HG02973 (cell line): ENCODE results near the gene TTLL1.
"Not testable (repeated sequence)": the region's sequence is repeated elsewhere in the genome, so short reads cannot be mapped to it uniquely, and the experiment has no call there.

Experiments used
- ATAC-seq: cut with Tn5 transposase; IDR thresholded peaks from one replicate; pipeline ENCODE4 v1.9.1; 2021; ENCODE audit warnings: moderate library complexity; ENCODE audit not compliant: unreplicated experiment

TTLL1 gene

GRCh38 chr22:43110444-43110926 is 21.3 kb upstream of the TTLL1 start, which contains the start of gene BIK:
TSS of gene BIK (plus strand) at chr22:43110750. CDS start at chr22:43124023, 13,273 bp downstream.
- no peak for ATAC-seq

- ATAC-seq: no peak
Measured at GRCh38 chr22:43109921-43110443, 20.8 kb upstream of the TTLL1 start.

DNA sequence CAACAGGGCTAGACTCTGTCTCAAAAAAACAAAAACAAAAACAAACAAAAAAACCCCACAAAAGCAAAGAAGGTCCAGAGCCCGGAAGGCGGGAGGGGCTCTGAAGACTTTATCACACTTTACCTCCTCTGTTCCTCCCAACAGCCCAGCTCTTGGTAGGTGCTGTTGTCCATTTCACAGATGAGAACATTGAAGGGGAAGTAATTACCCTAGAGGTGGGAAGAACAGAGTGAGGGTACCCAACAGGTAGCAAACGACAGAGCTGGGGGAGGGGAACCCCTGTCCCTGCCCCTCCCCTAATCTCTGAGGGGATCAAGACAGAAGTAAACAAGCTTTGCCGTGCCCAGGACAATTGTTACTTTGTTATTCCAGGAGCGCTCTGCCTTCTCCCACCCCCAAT is 20.3 kb upstream of the TTLL1 start:
- no peak for ATAC-seq

GRCh38 chr22:43106302-43106701 is 17.1 kb upstream of the TTLL1 start:
- ATAC-seq: no peak

GRCh38 chr22:43104950-43105349 is 15.8 kb upstream of the TTLL1 start:
- ATAC-seq: not testable (repeated sequence)

DNA sequence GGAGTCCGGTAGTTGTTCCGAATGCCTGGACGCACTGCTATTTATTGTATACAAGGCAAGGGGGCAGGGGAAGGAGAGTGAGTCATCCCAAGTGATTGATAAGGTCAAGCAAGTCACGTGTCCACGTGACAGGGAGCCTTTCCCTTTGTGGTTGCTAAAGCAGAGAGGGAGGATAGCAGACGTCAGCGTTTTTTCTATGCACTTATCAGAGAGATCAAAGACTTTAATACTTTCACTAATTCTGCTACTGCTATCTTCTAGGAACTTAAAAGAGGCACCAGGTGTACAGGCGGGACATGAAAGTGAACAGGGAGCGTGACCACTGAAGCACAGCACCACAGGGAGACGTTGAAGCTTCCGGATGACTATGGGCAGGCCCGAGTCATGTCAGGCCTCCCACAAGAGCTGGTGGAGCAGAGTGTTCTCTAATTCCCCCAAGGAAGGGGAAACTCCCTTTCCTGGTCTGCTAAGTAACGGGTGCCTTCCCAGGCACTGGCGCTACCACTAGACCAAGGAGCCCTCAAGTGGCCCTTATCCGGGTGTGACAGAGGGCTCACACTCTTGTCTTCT is 14.9 kb upstream of the TTLL1 start:
- not testable (repeated sequence) for ATAC-seq

- no peak for ATAC-seq
Measured at GRCh38 chr22:43101306-43101705, 12.1 kb upstream of the TTLL1 start.

GRCh38 chr22:43100225-43100624 is 11.0 kb upstream of the TTLL1 start:
- ATAC-seq: no peak

GRCh38 chr22:43099095-43099494 is 9.9 kb upstream of the TTLL1 start:
- ATAC-seq: no peak

DNA sequence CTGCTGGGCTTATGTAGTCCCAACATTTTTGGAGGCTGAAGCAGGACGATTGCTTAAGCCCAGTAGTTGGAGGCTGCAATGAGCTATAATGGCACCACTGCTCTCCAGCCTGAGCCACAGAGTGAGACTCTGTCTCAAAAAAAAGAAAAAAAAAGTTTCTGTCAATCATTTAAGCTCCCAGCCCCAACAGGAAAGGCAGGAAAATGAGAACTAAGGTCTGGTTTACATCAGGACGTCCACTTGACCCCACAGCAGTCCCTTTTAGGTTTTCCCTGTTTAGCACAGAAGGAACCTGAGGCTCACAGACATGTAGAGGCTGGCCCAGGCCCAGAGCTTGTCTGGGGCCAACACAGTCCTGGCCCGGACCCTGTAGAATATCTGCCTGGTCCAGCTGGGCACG is 9.2 kb upstream of the TTLL1 start:
- ATAC-seq: no peak

DNA sequence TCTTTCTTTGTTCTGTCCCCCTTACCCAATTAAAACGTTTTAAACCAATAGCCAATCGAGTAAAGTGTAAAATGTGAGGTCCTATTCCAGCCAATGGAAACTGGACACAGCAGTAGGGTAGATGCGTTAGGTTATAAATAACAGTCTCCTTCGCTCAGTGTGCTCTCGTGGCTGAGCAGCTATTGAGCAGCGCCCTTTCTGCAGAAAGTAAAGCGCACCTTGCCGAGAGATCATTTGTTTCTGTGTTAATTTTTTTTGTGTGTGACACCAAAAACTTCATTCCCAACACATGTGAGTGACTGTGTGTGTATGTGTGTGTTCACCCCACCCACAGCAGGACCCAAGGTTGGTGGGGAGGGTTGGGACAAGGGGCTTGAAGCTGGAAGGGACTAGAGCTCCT is 7.2 kb upstream of the TTLL1 start:
- no peak for ATAC-seq

DNA sequence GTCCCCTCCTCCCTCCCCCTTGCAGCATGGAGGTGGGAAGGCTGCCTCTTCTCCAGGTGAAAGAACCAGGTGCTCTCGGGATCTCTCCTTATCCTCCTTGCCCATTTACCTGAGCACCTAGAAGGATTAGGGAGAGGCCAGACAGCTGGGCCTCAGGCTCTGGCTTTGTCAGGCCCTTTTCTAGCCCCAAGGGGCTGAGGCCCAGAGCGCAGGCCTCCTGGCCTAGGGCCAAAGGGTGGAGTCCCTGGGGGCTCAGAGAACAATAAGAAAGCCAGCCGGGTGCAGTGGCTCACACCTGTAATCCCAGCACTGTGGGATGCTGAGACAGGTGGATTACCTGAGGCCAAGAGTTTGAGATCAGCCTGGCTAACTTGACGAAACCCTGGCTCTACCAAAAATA is 5.4 kb upstream of the TTLL1 start:
- no peak for ATAC-seq

- no peak for ATAC-seq
Measured at GRCh38 chr22:43094085-43094484, 4.9 kb upstream of the TTLL1 start.

GRCh38 chr22:43092085-43092484 is 2.9 kb upstream of the TTLL1 start:
- ATAC-seq: no peak

DNA sequence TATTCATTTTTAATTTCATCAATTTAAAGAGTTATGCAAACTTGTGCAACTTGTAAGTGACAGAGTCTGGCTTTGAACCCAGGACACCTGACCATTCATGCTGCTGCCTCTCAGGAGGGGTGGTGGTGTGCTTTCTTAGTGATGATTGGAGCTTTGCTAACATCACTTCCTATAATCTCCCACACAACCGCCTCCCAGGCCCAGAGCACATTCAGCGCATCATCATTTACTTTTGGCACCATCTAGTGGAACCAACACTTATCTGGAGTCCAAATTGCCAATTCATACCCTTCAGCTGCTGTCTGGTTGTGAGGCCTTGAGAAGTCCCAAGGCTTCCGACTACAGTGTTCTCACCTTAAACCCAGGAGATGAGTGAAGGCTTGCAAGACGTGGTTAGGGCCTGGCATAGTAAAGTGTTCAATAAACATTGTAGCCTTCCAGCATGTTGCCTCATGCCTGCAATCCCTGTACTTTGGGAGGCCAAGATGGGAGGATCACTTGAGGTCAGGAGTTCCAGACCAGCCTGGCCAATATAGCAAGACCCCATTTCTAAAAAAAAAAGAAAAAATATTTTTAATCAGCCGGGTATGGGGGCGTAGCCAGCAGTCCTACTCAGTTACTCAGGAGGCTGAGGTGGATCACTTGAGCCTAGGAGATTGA is 1.1 kb upstream of the TTLL1 start:
- no peak for ATAC-seq

DNA sequence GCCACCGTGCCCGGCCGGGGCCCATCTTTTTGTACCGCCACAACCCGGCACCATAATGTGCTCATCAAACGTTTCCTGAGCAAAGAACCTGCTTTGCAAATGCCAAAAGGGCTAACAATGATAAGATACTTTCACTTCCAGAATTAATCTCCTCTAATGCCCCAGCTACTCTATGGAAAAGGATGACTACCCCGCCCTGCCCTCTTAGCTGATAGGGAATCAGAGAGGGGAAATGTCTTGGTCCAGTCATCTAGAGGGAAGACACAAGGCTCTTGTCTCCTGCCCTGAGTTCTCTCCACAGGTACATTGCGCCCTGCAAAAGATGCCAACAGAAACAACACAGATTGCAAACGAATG is 586 bp downstream of the TTLL1 start:
- ATAC-seq: no peak

DNA sequence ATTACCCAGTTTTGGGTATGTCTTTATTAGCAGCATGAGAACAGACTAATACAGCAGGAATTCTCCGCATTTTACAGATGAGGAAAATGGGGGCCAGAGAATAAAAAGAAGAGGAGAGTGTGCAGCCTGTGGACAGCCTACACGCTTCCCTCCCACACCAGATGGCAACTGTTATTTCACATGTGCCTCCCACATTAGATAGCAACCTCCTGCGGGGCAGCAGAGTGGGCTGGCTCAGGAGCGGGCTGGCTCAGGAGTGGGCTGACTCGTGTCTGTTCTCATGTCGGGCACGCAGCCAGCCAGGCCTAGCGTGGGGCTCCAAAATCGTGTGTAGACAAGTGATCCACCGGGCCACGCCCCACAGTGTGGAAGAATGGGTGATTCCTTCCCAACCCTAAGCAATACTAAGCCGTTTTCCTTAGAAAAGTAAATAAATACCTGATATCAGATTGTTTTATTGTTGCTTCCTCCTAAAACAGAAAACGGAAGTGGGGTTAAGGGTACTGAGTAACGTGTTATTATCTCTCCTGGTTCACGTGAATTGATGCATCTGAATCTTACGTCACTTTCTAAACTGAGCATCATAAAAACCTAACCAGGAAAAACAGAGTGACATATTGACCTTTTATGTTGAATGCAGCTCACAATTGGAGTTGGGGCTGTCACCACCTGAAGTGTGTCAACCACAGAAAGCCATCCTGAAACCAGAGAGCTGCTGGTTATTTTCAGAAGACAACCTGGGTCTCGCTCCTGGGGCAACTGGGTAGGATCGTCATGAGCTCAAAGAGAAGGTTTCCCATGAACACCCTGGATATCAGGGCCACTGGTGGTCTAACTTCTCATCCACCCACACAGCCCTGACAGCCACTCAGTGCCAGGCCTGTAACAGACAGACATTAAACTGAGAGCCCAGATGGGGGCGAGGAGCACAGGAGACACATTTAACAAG is 3.3 kb downstream of the TTLL1 start:
- ATAC-seq: no peak

GRCh38 chr22:43081968-43082367 is 7.2 kb downstream of the TTLL1 start:
- no peak for ATAC-seq

- no peak for ATAC-seq
Measured at GRCh38 chr22:43080616-43081015, 8.6 kb downstream of the TTLL1 start.

- no peak for ATAC-seq
Measured at GRCh38 chr22:43079742-43080141, 9.4 kb downstream of the TTLL1 start.

DNA sequence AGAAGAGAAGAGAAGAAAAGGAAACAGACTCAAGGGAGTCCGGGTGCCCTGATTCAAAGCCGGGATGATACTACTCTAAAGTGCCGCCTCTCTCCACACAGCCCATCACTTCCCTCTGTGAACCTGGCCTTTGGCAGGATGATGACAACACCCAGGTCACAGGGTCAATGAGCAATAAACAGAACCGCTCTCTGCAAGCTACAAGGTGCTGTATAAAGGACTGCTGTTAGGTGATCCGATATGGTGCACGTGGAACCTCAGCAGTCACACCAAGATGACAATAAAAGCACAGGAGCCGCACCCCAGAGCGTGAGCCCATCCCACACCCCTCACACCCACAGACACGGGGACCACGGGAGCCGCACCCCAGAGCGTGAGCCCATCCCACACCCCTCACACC is 10.7 kb downstream of the TTLL1 start:
- no peak for ATAC-seq
